Keratinocyte (primary cell): ENCODE data around the gene ZMYM2. TPM values are rescaled to one million over a fixed set of nuclear protein-coding genes. Genes with fewer than 3 reads are reported as not detected.

Experiments used
- DNase-seq: peaks from one replicate; pipeline ENCODE4 v3.0.0-alpha.2; 2011; ENCODE audit warnings: low read depth, missing footprints, low spot score
- FAIRE-seq: peaks from 2 replicates; lab custom pipeline; 2011; peaks lifted over from hg19 to GRCh38; lab: Jason Lieb, UNC
- H2AFZ ChIP-seq: 2 replicates; pipeline ENCODE4 v1.6.0; 2012; ENCODE audit warnings: low read length, control low read depth, inconsistent platforms; ENCODE audit not compliant: control insufficient read depth
- H3K27ac ChIP-seq: 2 replicates; pipeline ENCODE4 v1.5.1; 2011; ENCODE audit warnings: low read length; ENCODE audit not compliant: control insufficient read depth, insufficient read depth
- H3K27me3 ChIP-seq: 3 replicates; pipeline ENCODE4 v1.6.0; 2011; ENCODE audit warnings: low read length; ENCODE audit not compliant: control insufficient read depth, insufficient read depth; ENCODE audit errors: extremely low read depth
- H3K36me3 ChIP-seq, 2 experiments: 2 replicates in 1 of 2; 3 replicates in 1 of 2; pipeline ENCODE4 v1.5.1; 2011; ENCODE audit warnings: low read length in 2 of 2, mild to moderate bottlenecking in 1 of 2; ENCODE audit not compliant: control insufficient read depth in 2 of 2, insufficient read depth in 2 of 2; ENCODE audit errors: extremely low read depth in 1 of 2
- H3K4me1 ChIP-seq: 3 replicates; pipeline ENCODE4 v1.5.1; 2011; ENCODE audit warnings: low read length; ENCODE audit not compliant: control insufficient read depth, insufficient read depth; ENCODE audit errors: extremely low read depth
- H3K4me2 ChIP-seq: 3 replicates; pipeline ENCODE4 v1.6.0; 2011; ENCODE audit warnings: low read depth, low read length; ENCODE audit not compliant: control insufficient read depth, insufficient read depth; ENCODE audit errors: extremely low read depth
- H3K4me3 ChIP-seq, 3 experiments: fragments of 200-600 bp in 1 of 3; sonication (generic) in 1 of 3; 2 replicates in 2 of 3; 3 replicates in 1 of 3; pipeline ENCODE4 v1.5.1; 2011 to 2016; ENCODE audit warnings: low read length in 3 of 3, mild to moderate bottlenecking in 3 of 3, control low read depth in 2 of 3, inconsistent platforms in 1 of 3, low read depth in 1 of 3, mixed read lengths in 1 of 3, mixed run types in 1 of 3, moderate library complexity in 1 of 3; ENCODE audit not compliant: control insufficient read depth in 2 of 3, insufficient read depth in 2 of 3; ENCODE audit errors: extremely low read depth in 1 of 3
- H3K79me2 ChIP-seq: 2 replicates; pipeline ENCODE4 v1.6.0; 2012; ENCODE audit warnings: low read length; ENCODE audit not compliant: control insufficient read depth, insufficient read depth
- H3K9ac ChIP-seq: 3 replicates; pipeline ENCODE4 v1.6.0; 2011; ENCODE audit warnings: low read length; ENCODE audit not compliant: control insufficient read depth, insufficient read depth; ENCODE audit errors: extremely low read depth
- H3K9me1 ChIP-seq: 3 replicates; pipeline ENCODE4 v1.6.0; 2011; ENCODE audit warnings: low read length; ENCODE audit not compliant: control insufficient read depth, insufficient read depth; ENCODE audit errors: extremely low read depth
- H3K9me3 ChIP-seq: 2 replicates; pipeline ENCODE4 v1.5.1; 2012; ENCODE audit warnings: low read depth, low read length; ENCODE audit not compliant: control insufficient read depth
- H4K20me1 ChIP-seq: 3 replicates; pipeline ENCODE4 v1.6.0; 2011; ENCODE audit warnings: low read length; ENCODE audit not compliant: control insufficient read depth, insufficient read depth; ENCODE audit errors: extremely low read depth
- EZH2 ChIP-seq: IDR thresholded peaks from one replicate; pipeline ENCODE4 v1.6.1; 2012; ENCODE audit warnings: inconsistent platforms, mild to moderate bottlenecking, low read length, moderate library complexity
- dilution Hi-C: fragments of 300-500 bp; cut with MboI; formaldehyde crosslinking; loops from one replicate; pipeline ENCODE4 v1.7.0; 2020; ENCODE audit warnings: low sequenced_read_pairs; ENCODE audit not compliant: extremely low pct_ligation_motif_present
- polyA plus RNA-seq, 5 experiments: library from polyadenylated mRNA; depleted of rRNA in 3 of 5; stranded (reverse) in 3 of 5; stranded (forward) in 1 of 5; unstranded in 1 of 5; fragments of >200 nt; gene quantifications; 1 replicate in 1 of 5; 2 replicates in 3 of 5; 3 replicates in 1 of 5; pipeline versions ENCODE4 v1.2.1 to v1.2.3, GENCODE V29; 2011 to 2012; ENCODE audit warnings: missing spikeins in 2 of 5, low read depth in 1 of 5, low replicate concordance in 1 of 5
- TF ChIP-seq, protein P1 (sequence below), 3 experiments: IDR thresholded peaks in 1 of 3; conservative IDR thresholded peaks in 1 of 3; optimal IDR thresholded peaks in 1 of 3; 2 replicates in 2 of 3; 3 replicates in 1 of 3; pipeline versions ENCODE3 to v1.5.1; 2011; ENCODE audit warnings: low read length in 3 of 3, mild to moderate bottlenecking in 3 of 3, moderate library complexity in 2 of 3, control low read depth in 1 of 3, inconsistent platforms in 1 of 3; ENCODE audit not compliant: insufficient read depth in 2 of 3; ENCODE audit errors: extremely low read depth in 1 of 3

The ZMYM2 gene
- polyA plus RNA-seq, 1 donor (not counting 4 experiments of a cell fraction or from before 2014, with no cell fraction given): 51.3 TPM

DNA sequence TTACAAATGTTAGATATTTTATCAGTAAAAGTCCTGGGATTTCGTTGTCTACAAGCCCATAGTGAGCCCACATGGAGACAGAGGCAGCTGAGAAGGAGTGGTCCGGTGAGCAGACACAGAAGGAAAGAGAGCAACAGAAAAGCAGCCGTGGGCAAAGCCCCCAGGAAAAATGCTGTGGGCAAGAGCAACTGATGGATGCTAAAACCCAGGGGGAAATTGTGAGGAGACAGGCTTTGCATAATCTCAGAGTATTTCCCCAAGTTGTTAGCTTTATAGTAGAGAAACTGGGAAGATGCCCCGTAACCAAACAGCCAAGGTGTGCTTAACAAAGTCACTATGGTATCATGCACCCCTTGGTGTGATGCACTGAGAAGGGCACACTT, 167.2 kb downstream of the ZMYM2 start:
- H3K9me3 ChIP-seq: no peaks in the 10 kb centered on the region
- no peak overlapping the region for H2AFZ ChIP-seq
- H3K79me2 ChIP-seq: no peaks in the 10 kb centered on the region
- H3K4me3 ChIP-seq: no peak overlapping the region
- DNase-seq: no peak
- H3K9me1 ChIP-seq: no peaks in the 10 kb centered on the region
- no peaks in the 10 kb centered on the region for H3K36me3 ChIP-seq
- H3K9ac ChIP-seq: no peak overlapping the region
- peaks cover 19% of the 10 kb centered on the region for H3K27me3 ChIP-seq
- FAIRE-seq: no peak
- no peak for TF ChIP-seq EZH2
- TF ChIP-seq, protein P1, sequence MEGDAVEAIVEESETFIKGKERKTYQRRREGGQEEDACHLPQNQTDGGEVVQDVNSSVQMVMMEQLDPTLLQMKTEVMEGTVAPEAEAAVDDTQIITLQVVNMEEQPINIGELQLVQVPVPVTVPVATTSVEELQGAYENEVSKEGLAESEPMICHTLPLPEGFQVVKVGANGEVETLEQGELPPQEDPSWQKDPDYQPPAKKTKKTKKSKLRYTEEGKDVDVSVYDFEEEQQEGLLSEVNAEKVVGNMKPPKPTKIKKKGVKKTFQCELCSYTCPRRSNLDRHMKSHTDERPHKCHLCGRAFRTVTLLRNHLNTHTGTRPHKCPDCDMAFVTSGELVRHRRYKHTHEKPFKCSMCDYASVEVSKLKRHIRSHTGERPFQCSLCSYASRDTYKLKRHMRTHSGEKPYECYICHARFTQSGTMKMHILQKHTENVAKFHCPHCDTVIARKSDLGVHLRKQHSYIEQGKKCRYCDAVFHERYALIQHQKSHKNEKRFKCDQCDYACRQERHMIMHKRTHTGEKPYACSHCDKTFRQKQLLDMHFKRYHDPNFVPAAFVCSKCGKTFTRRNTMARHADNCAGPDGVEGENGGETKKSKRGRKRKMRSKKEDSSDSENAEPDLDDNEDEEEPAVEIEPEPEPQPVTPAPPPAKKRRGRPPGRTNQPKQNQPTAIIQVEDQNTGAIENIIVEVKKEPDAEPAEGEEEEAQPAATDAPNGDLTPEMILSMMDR (optimal IDR thresholded peaks at IDR 0.05 in 1 of 3, IDR thresholded peaks at IDR 0.05 in 1 of 3, conservative IDR thresholded peaks at IDR 0.05 in 1 of 3; ENCODE audit: extremely low read depth in 1 of 3, insufficient read depth in 2 of 3, low read length in 3 of 3): no peak
- no peaks in the 10 kb centered on the region for H4K20me1 ChIP-seq
- no peak overlapping the region for H3K4me2 ChIP-seq
- H3K27ac ChIP-seq: no peak overlapping the region
- dilution Hi-C loops: no loop called here
- H3K4me1 ChIP-seq: peaks cover 11% of the 10 kb centered on the region

DNA sequence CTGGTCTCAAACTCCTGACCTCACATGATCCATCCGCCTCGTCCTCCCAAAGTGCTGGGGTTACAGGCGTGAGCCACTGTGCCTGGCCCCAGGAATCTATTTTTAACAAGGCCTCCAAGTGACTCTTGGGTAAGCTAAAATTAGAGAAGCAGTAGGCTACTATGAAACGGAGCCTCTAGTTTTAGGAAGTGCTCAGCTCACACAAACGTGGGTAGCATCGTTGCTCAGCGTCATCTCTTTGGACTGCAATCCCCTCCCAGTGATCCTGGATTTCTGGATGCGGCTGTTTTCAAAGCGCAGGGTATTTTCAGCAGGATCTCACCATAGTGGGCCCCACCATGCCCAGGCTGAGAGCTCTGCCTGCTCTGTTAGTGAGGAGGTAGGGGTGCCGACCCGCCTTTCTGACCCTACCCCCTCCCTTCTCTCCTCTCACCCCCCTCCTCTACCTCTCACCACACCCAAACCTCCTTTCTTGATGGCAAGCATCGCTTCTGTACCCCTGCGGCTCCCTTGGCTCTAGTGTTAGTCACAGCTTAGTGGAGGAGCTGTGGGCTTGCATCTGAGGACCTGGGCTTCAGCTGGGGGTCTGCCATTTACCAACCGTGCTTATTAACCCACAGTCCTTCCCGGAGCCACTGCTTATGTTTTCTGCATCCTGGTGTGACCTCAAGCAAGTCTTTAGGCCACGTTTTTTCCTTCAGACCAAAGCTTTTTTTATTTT, 168.2 kb downstream of the ZMYM2 start:
- DNase-seq (no peak), FAIRE-seq (no peak)
- no peak overlapping the region for H3K27ac ChIP-seq

More for the DNA sequence above, 168.2 kb downstream of the ZMYM2 start:
- Histone ChIP-seq H3K79me2 (no peaks in the 10 kb centered on the region), H2AFZ (no peak overlapping the region), H3K36me3 (no peaks in the 10 kb centered on the region), H3K27me3 (peaks cover 19% of the 10 kb centered on the region), H3K9me3 (no peaks in the 10 kb centered on the region), H3K4me1 (peaks cover 11% of the 10 kb centered on the region), H3K4me3 (no peak overlapping the region), H3K9ac (no peak overlapping the region), H4K20me1 (no peaks in the 10 kb centered on the region), H3K4me2 (no peak overlapping the region), H3K9me1 (no peaks in the 10 kb centered on the region)
- TF ChIP-seq, protein P1 (optimal IDR thresholded peaks at IDR 0.05 in 1 of 3, IDR thresholded peaks at IDR 0.05 in 1 of 3, conservative IDR thresholded peaks at IDR 0.05 in 1 of 3; ENCODE audit: extremely low read depth in 1 of 3, insufficient read depth in 2 of 3, low read length in 3 of 3): no peak
- dilution Hi-C loops: no loop called here
